CD4-positive, alpha-beta T cell (primary cell): Measurements from ENCODE around the gene SLC24A4. TPM values are rescaled to one million over a fixed set of nuclear protein-coding genes. Genes with fewer than 3 reads are reported as not detected.

Experiments used
- ATAC-seq: fragments of 200-7000 bp; cut with Tn5 transposase; one replicate; pipeline ENCODE4 v1.10.0; 2022; ENCODE audit warnings: mild to moderate bottlenecking; ENCODE audit not compliant: poor library complexity
- CTCF ChIA-PET: fragments of 350-600 bp; sonication (Branson Sonifier 250); formaldehyde crosslinking; loops from one replicate; lab custom pipeline; 2021; ENCODE audit warnings: antibody characterized with exemption, inconsistent platforms; lab: Charles Lee
- POLR2A ChIA-PET: fragments of 350-600 bp; sonication (Branson Sonifier 250); formaldehyde crosslinking; loops from one replicate; lab custom pipeline; 2021; ENCODE audit warnings: antibody characterized with exemption, inconsistent platforms; lab: Charles Lee
- DNase-seq, 14 experiments: peaks; one replicate each; pipeline ENCODE4 v3.0.0-alpha.2; 2013 to 2020; ENCODE audit warnings: mixed read lengths in 2 of 14
- H3K27ac ChIP-seq, 2 donors: one replicate each; pipeline versions ENCODE4 v1.5.1 to v1.7.0; 2013; ENCODE audit warnings: low read length in 2 of 2, low read depth in 1 of 2, mild to moderate bottlenecking in 1 of 2
- H3K27me3 ChIP-seq, 2 experiments: 1 replicate in 1 of 2; 2 replicates in 1 of 2; pipeline versions ENCODE4 v1.6.1 to v1.7.0; 2013; ENCODE audit warnings: low read length in 2 of 2, control low read depth in 1 of 2, mild to moderate bottlenecking in 1 of 2, moderate library complexity in 1 of 2; ENCODE audit not compliant: insufficient read depth in 2 of 2, control insufficient read depth in 1 of 2
- H3K36me3 ChIP-seq: one replicate; pipeline ENCODE4 v1.6.1; 2013; ENCODE audit warnings: low read length, control low read depth; ENCODE audit not compliant: insufficient read depth
- H3K4me1 ChIP-seq: one replicate; pipeline ENCODE4 v1.6.1; 2013; ENCODE audit warnings: low read length, control low read depth; ENCODE audit not compliant: insufficient read depth
- H3K4me3 ChIP-seq: one replicate; pipeline ENCODE4 v1.5.1; 2013; ENCODE audit warnings: mild to moderate bottlenecking, low read length, moderate library complexity
- H3K9me3 ChIP-seq, 2 experiments: 1 replicate in 1 of 2; 2 replicates in 1 of 2; pipeline versions ENCODE4 v1.6.1 to v1.7.0; 2013; ENCODE audit warnings: low read length in 2 of 2, mild to moderate bottlenecking in 2 of 2, control low read depth in 1 of 2, moderate library complexity in 1 of 2; ENCODE audit not compliant: control insufficient read depth in 1 of 2, insufficient read depth in 1 of 2
- H3K27ac Mint-ChIP-seq: one replicate; pipeline ENCODE4 v1.8.0; 2020; ENCODE audit warnings: mixed read lengths
- H3K27me3 Mint-ChIP-seq: one replicate; pipeline ENCODE4 v1.8.0; 2021; ENCODE audit warnings: mixed read lengths
- H3K36me3 Mint-ChIP-seq: one replicate; pipeline ENCODE4 v1.8.0; 2021; ENCODE audit warnings: low read depth, mixed read lengths
- H3K4me1 Mint-ChIP-seq: one replicate; pipeline ENCODE4 v1.8.0; 2021; ENCODE audit warnings: low read depth, mixed read lengths
- H3K4me3 Mint-ChIP-seq: one replicate; pipeline ENCODE4 v1.8.0; 2020; ENCODE audit warnings: mild to moderate bottlenecking, mixed read lengths
- H3K9me3 Mint-ChIP-seq: one replicate; pipeline ENCODE4 v1.8.0; 2020; ENCODE audit warnings: mixed read lengths
- CTCF ChIP-seq: fragments of 200-600 bp; IDR thresholded peaks from one replicate; pipeline ENCODE4 v1.8.0; 2022; ENCODE audit warnings: antibody characterized with exemption, mild to moderate bottlenecking
- intact Hi-C, 2 experiments: fragments of 100-400 bp; cut with DNase I in 1 of 2; cut with micrococcal nuclease in 1 of 2; formaldehyde crosslinking; loops; one replicate each; pipeline versions ENCODE4 v1.15.1 to v1.9.0; 2023 to 2025; cut with DNase I, micrococcal nuclease
- total RNA-seq, 174 experiments: library from RNA in 2 of 174; stranded (reverse) in 2 of 174; gene quantifications; one replicate each; pipeline ENCODE4 v1.2.3 and lab custom pipeline; 2021 to 2026

SLC24A4 gene
- total RNA-seq, 2 experiments from 2014 or later, result 0.11 to 0.19 TPM

GRCh38 chr14:92414690-92415445, 91.9 kb downstream of the SLC24A4 start:
- ATAC-seq (no peak), DNase-seq (peak in 3 of 14 experiments; percentile 11 to 25 (median 23))
- Mint-ChIP-seq H3K9me3 (no peaks in the 10 kb centered on the region), H3K4me1 (no peaks in the 10 kb centered on the region), H3K27me3 (peaks cover 4% of the 10 kb centered on the region), H3K4me3 (no peak overlapping the region), H3K27ac (no peak overlapping the region), H3K36me3 (no peaks in the 10 kb centered on the region)
- intact Hi-C loops, result no loop called here
- POLR2A ChIA-PET, result no interaction called here
- Histone ChIP-seq H3K36me3 (no peaks in the 10 kb centered on the region), H3K27ac (no peak overlapping the region), H3K4me1 (no peaks in the 10 kb centered on the region), H3K9me3 (peaks cover 0 to 13% of the 10 kb centered on the region in 2 experiments), H3K27me3 (no peaks in the 10 kb centered on the region), H3K4me3 (no peak overlapping the region)
- no peak for TF ChIP-seq CTCF
- CTCF ChIA-PET, result no interaction called here

GRCh38 chr14:92415969-92416368, 93.0 kb downstream of the SLC24A4 start:
- H3K27me3 ChIP-seq, result no peaks in the 10 kb centered on the region
- DNase-seq (no peak), ATAC-seq (no peak)
- no peaks in the 10 kb centered on the region for H3K36me3 Mint-ChIP-seq
- no peak overlapping the region for H3K4me3 Mint-ChIP-seq
- intact Hi-C loops, result no loop called here
- H3K27ac ChIP-seq, result no peak overlapping the region
- ChIA-PET CTCF (no interaction called here), POLR2A (no interaction called here)
- no peak for TF ChIP-seq CTCF
- no peaks in the 10 kb centered on the region for H3K4me1 Mint-ChIP-seq
- H3K4me1 ChIP-seq, result no peaks in the 10 kb centered on the region
- peaks cover 0 to 13% of the 10 kb centered on the region in 2 experiments for H3K9me3 ChIP-seq
- no peaks in the 10 kb centered on the region for H3K36me3 ChIP-seq
- H3K9me3 Mint-ChIP-seq, result no peaks in the 10 kb centered on the region
- peaks cover 4% of the 10 kb centered on the region for H3K27me3 Mint-ChIP-seq
- H3K27ac Mint-ChIP-seq, result no peak overlapping the region
- no peak overlapping the region for H3K4me3 ChIP-seq

DNA sequence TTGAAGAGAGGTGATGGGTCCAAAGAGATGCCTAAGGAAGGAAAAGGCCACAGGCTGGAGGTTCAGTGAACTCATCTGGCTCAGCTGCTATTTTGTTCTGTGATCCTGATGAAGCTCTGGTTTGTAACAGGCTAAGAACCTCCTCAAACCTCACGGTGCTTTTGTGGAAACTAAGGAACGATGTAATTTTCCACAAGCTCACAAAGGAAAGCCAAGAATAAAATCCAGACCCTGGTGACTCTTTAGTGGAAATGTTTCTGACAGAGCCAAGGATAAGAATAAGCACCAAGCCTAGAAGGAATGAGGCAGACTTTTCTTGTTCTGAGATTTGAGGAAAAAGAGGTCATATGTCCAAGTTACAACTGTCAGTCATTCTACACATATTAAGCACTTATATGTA, 93.6 kb downstream of the SLC24A4 start:
- intact Hi-C loops, result no loop called here
- DNase-seq (no peak), ATAC-seq (no peak)
- Histone ChIP-seq H3K9me3 (peaks cover 0 to 13% of the 10 kb centered on the region in 2 experiments), H3K4me3 (no peak overlapping the region), H3K4me1 (no peaks in the 10 kb centered on the region), H3K36me3 (no peaks in the 10 kb centered on the region), H3K27ac (no peak overlapping the region), H3K27me3 (no peaks in the 10 kb centered on the region)
- H3K36me3 Mint-ChIP-seq, result no peaks in the 10 kb centered on the region
- no peak for TF ChIP-seq CTCF
- H3K4me3 Mint-ChIP-seq, result no peak overlapping the region
- POLR2A ChIA-PET, result no interaction called here
- peaks cover 4% of the 10 kb centered on the region for H3K27me3 Mint-ChIP-seq
- no peaks in the 10 kb centered on the region for H3K4me1 Mint-ChIP-seq
- H3K27ac Mint-ChIP-seq, result no peak overlapping the region
- no peaks in the 10 kb centered on the region for H3K9me3 Mint-ChIP-seq
- CTCF ChIA-PET, result no interaction called here
